ENCODE results near the gene CHRM3. TPM values are rescaled to one million over a fixed set of nuclear protein-coding genes. Genes with fewer than 3 reads are reported as not detected.
A peak's percentile ranks its signal among the peaks of the same experiment; 100 is the strongest.

The CHRM3 gene
- total RNA-seq, 2 donors from 2014 or later, result 57.4 to 67.2 TPM

GRCh38 chr1:239349699-239350098 lies 36.7 kb upstream of the CHRM3 start:
- DNase-seq (no peak), ATAC-seq (no peak)
- H3K9me3 ChIP-seq, result no peaks in the 10 kb centered on the region
- intact Hi-C loops (cut with DNase I), result no loop called here
- no peak overlapping the region for H3K4me3 ChIP-seq
- no peak overlapping the region for H3K27ac ChIP-seq
- TF ChIP-seq POLR2A (IDR thresholded peaks at IDR 0.05), result no peak
- no peak for TF ChIP-seq CTCF (IDR thresholded peaks at IDR 0.05)
- H3K36me3 ChIP-seq (replicated peaks in 1 of 2; ENCODE audit: insufficient read depth in 1 of 2, low read depth in 2 of 2), result no peaks in the 10 kb centered on the region
- peaks cover 25% of the 10 kb centered on the region for H3K4me1 ChIP-seq
- 63 to 69% methylated on average over 6 of the region's 6 CpGs for WGBS, 2 donors
- no peaks in the 10 kb centered on the region for H3K27me3 ChIP-seq

DNA sequence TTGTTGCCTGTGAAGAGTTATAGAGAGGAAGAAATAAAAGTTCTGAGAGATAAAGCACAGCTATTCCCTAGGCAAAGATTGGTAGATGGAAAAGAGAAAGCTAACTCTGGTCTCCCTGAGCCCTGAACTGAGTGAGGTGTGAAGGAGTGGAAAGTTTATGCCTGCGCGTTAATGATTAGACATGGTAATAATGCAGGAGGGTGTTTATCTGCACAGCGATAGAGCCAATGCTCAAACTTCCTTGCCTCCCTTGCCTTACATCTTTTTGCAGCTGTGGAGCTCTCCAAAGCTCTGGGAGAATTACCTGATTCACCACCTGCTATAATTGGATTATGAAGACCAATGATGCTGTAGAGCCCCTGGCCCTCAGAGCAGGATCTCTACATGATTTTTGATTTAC lies 32.8 kb upstream of the CHRM3 start:
- TF ChIP-seq CTCF (IDR thresholded peaks at IDR 0.05) (no peak), POLR2A (IDR thresholded peaks at IDR 0.05) (peak in 2 of 3 donors; percentile 69 to 73)
- Histone ChIP-seq H3K36me3 (replicated peaks in 1 of 2; ENCODE audit: insufficient read depth in 1 of 2, low read depth in 2 of 2) (no peaks in the 10 kb centered on the region), H3K4me1 (peaks cover 25% of the 10 kb centered on the region), H3K4me3 (no peak overlapping the region), H3K27me3 (no peaks in the 10 kb centered on the region), H3K27ac (peak overlapping the region; percentile 50 to 85 (median 81)), H3K9me3 (no peaks in the 10 kb centered on the region)
- peak; percentile 63 to 89 (median 76) for DNase-seq
- intact Hi-C loops (cut with DNase I), result no loop called here
- peak; percentile 99 for ATAC-seq
- WGBS, 2 donors, result 6 to 16% methylated on average over 3 of the region's 3 CpGs

GRCh38 chr1:239354231-239354630 lies 32.1 kb upstream of the CHRM3 start:
- Histone ChIP-seq H3K4me3 (no peak overlapping the region), H3K36me3 (replicated peaks in 1 of 2; ENCODE audit: insufficient read depth in 1 of 2, low read depth in 2 of 2) (no peaks in the 10 kb centered on the region), H3K9me3 (no peaks in the 10 kb centered on the region), H3K4me1 (peaks cover 18% of the 10 kb centered on the region), H3K27me3 (no peaks in the 10 kb centered on the region), H3K27ac (peak overlapping the region; percentile 50 to 85 (median 81))
- WGBS, 2 donors, result 88 to 93% methylated on average over 1 of the region's 1 CpG
- ATAC-seq (no peak), DNase-seq (no peak)
- intact Hi-C loops (cut with DNase I), result no loop called here
- TF ChIP-seq CTCF (IDR thresholded peaks at IDR 0.05) (no peak), POLR2A (IDR thresholded peaks at IDR 0.05) (no peak)

- Histone ChIP-seq H3K4me3 (no peak overlapping the region), H3K36me3 (replicated peaks in 1 of 2; ENCODE audit: insufficient read depth in 1 of 2, low read depth in 2 of 2) (no peaks in the 10 kb centered on the region), H3K4me1 (peaks cover 16% of the 10 kb centered on the region), H3K9me3 (no peaks in the 10 kb centered on the region), H3K27me3 (no peaks in the 10 kb centered on the region), H3K27ac (no peak overlapping the region)
- intact Hi-C loops (cut with DNase I), result no loop called here
- no peak for DNase-seq
- no peak for ATAC-seq
- 50 to 74% methylated on average over 2 of the region's 2 CpGs for WGBS, 2 donors
- TF ChIP-seq POLR2A (IDR thresholded peaks at IDR 0.05) (no peak), CTCF (IDR thresholded peaks at IDR 0.05) (no peak)
These were observed 28.5 kb upstream of the CHRM3 start for GRCh38 chr1:239357867-239358266.

GRCh38 chr1:239361403-239361802 lies 25.0 kb upstream of the CHRM3 start:
- DNase-seq (no peak), ATAC-seq (no peak)
- Histone ChIP-seq H3K27ac (no peak overlapping the region), H3K9me3 (no peaks in the 10 kb centered on the region), H3K27me3 (no peaks in the 10 kb centered on the region), H3K4me3 (no peak overlapping the region), H3K36me3 (replicated peaks in 1 of 2; ENCODE audit: insufficient read depth in 1 of 2, low read depth in 2 of 2) (no peaks in the 10 kb centered on the region), H3K4me1 (no peaks in the 10 kb centered on the region)
- TF ChIP-seq CTCF (IDR thresholded peaks at IDR 0.05), result no peak
- no peak for TF ChIP-seq POLR2A (IDR thresholded peaks at IDR 0.05)
- 69 to 72% methylated on average over 4 of the region's 4 CpGs for WGBS, 2 donors
- intact Hi-C loops (cut with DNase I), result no loop called here

Data from body of pancreas (tissue), 4 donors.